ENCODE results near the gene NRBP1.

Gene NRBP1

DNA sequence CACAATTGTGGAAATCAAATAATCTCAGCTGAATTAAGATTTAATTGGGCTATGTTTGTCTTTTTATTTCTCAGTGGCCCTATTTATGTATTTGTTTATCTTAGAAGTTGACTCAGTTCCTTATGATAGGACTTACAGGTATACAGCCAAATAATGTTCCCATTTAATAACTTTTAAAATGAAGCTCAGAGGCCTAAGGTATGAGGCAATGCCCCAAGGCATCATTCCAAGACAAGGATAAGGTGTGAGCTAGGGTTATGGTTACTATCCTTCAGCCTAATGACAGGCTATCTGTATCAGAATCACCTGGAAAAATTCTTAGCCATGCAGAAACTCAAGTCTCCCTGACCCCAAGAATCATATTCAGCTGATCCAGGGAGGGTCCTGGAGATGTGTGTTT lies 7.4 kb upstream of the NRBP1 start (continued):
- TF ChIP-seq KLF10 (tag by site-specific recombination; IDR thresholded peaks at IDR 0.05), result no peak
- TF ChIP-seq ZNF629 (tag by site-specific recombination; IDR thresholded peaks at IDR 0.05), result no peak
- no peak for TF ChIP-seq ZNF324 (tag by site-specific recombination; IDR thresholded peaks at IDR 0.05)

DNA sequence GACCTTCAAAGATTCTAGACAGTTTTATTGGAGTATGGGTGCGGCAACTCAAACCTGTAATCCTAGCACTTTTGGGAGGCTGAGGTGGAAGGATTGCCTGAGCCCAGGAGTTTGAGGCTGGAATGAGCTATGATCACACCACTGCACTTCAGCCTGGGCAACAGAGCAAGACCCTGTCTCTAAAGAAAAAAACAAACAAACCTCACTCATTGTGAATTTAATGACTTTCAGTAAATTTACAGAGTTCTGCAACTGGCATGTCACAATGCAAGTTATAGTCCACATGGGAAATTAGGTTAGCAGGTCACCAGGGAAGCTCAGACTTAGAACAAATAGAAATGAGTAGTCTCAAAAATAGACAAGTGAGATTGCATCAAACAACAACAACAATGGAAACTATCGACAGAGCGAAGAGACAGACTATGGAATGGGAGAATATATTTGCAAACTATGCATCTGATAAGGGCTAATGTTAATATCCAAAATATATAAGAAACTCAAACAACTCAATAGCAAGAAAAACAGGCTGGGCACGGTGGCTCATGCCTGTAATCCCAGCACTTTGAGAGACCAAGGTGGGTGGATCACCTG lies 6.7 kb upstream of the NRBP1 start:
- ChIA-PET POLR2A (interaction anchor here (2.8 kb wide), 1 partner anchor 12 kb away, joined by 13 read pairs; the partner anchor contains the start of gene PPM1G), CTCF (interaction anchor here (0.6 to 1.4 kb wide), 4 partner anchors 12 to 296 kb away, joined by 3 to 4 read pairs (median 3); partner anchors contain the start of gene PPM1G)
- Histone ChIP-seq H3K27ac (ENCODE audit: extremely low read depth, low read depth, low read length) (no peak overlapping the region), H3K4me3 (ENCODE audit: low read depth, low read length) (no peak overlapping the region), H3K36me3 (ENCODE audit: control insufficient read depth in 2 of 2, insufficient read depth in 1 of 2, low read length in 2 of 2) (no peaks in the 10 kb centered on the region), H3K4me1 (ENCODE audit: control insufficient read depth, insufficient read depth, low read length) (no peaks in the 10 kb centered on the region), H3K9me3 (ENCODE audit: control insufficient read depth, insufficient read depth, low read depth, low read length) (no peaks in the 10 kb centered on the region)
- TF ChIP-seq ZFP37 (tag by site-specific recombination; IDR thresholded peaks at IDR 0.05), result no peak
- TF ChIP-seq, protein P1, sequence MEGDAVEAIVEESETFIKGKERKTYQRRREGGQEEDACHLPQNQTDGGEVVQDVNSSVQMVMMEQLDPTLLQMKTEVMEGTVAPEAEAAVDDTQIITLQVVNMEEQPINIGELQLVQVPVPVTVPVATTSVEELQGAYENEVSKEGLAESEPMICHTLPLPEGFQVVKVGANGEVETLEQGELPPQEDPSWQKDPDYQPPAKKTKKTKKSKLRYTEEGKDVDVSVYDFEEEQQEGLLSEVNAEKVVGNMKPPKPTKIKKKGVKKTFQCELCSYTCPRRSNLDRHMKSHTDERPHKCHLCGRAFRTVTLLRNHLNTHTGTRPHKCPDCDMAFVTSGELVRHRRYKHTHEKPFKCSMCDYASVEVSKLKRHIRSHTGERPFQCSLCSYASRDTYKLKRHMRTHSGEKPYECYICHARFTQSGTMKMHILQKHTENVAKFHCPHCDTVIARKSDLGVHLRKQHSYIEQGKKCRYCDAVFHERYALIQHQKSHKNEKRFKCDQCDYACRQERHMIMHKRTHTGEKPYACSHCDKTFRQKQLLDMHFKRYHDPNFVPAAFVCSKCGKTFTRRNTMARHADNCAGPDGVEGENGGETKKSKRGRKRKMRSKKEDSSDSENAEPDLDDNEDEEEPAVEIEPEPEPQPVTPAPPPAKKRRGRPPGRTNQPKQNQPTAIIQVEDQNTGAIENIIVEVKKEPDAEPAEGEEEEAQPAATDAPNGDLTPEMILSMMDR (tag by site-specific recombination; IDR thresholded peaks at IDR 0.05), result no peak
- TF ChIP-seq EGR2 (tag by site-specific recombination; IDR thresholded peaks at IDR 0.05; ENCODE audit: low read depth), result no peak
- TF ChIP-seq, protein P2, sequence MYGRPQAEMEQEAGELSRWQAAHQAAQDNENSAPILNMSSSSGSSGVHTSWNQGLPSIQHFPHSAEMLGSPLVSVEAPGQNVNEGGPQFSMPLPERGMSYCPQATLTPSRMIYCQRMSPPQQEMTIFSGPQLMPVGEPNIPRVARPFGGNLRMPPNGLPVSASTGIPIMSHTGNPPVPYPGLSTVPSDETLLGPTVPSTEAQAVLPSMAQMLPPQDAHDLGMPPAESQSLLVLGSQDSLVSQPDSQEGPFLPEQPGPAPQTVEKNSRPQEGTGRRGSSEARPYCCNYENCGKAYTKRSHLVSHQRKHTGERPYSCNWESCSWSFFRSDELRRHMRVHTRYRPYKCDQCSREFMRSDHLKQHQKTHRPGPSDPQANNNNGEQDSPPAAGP (tag by site-specific recombination; IDR thresholded peaks at IDR 0.05), result no peak
- no peak for TF ChIP-seq ZNF571 (tag by site-specific recombination; IDR thresholded peaks at IDR 0.05)
- no peak for TF ChIP-seq ZNF335 (tag by site-specific recombination; conservative IDR thresholded peaks at IDR 0.05)
- no peak for TF ChIP-seq SP7 (tag by site-specific recombination; IDR thresholded peaks at IDR 0.05)
- TF ChIP-seq ZNF239 (tag by site-specific recombination; IDR thresholded peaks at IDR 0.05), result no peak
- TF ChIP-seq WT1 (tag by site-specific recombination; IDR thresholded peaks at IDR 0.05), result no peak
- no peak for TF ChIP-seq ZNF211 (tag by site-specific recombination; IDR thresholded peaks at IDR 0.05; ENCODE audit: low read depth)
- no peak for TF ChIP-seq ZNF621 (tag by site-specific recombination; IDR thresholded peaks at IDR 0.05)
- TF ChIP-seq, protein P3, sequence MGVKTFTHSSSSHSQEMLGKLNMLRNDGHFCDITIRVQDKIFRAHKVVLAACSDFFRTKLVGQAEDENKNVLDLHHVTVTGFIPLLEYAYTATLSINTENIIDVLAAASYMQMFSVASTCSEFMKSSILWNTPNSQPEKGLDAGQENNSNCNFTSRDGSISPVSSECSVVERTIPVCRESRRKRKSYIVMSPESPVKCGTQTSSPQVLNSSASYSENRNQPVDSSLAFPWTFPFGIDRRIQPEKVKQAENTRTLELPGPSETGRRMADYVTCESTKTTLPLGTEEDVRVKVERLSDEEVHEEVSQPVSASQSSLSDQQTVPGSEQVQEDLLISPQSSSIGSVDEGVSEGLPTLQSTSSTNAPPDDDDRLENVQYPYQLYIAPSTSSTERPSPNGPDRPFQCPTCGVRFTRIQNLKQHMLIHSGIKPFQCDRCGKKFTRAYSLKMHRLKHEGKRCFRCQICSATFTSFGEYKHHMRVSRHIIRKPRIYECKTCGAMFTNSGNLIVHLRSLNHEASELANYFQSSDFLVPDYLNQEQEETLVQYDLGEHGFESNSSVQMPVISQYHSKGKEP (tag by site-specific recombination; IDR thresholded peaks at IDR 0.05), result no peak
- no peak for TF ChIP-seq ZNF169 (tag by site-specific recombination; IDR thresholded peaks at IDR 0.05)
- TF ChIP-seq OSR2 (tag by site-specific recombination; IDR thresholded peaks at IDR 0.05), result no peak
- no peak for TF ChIP-seq ZNF214 (tag by site-specific recombination; IDR thresholded peaks at IDR 0.05; ENCODE audit: borderline replicate concordance)
- TF ChIP-seq ZBTB17 (tag by site-specific recombination; IDR thresholded peaks at IDR 0.05), result 0 out of 2 replicates have a peak, but pooled peaks have one; percentile 15
- TF ChIP-seq, protein P4, sequence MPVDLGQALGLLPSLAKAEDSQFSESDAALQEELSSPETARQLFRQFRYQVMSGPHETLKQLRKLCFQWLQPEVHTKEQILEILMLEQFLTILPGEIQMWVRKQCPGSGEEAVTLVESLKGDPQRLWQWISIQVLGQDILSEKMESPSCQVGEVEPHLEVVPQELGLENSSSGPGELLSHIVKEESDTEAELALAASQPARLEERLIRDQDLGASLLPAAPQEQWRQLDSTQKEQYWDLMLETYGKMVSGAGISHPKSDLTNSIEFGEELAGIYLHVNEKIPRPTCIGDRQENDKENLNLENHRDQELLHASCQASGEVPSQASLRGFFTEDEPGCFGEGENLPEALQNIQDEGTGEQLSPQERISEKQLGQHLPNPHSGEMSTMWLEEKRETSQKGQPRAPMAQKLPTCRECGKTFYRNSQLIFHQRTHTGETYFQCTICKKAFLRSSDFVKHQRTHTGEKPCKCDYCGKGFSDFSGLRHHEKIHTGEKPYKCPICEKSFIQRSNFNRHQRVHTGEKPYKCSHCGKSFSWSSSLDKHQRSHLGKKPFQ (tag by site-specific recombination; IDR thresholded peaks at IDR 0.05), result 0 out of 2 replicates have a peak, but pooled peaks have one; percentile 24
- TF ChIP-seq, protein P5, sequence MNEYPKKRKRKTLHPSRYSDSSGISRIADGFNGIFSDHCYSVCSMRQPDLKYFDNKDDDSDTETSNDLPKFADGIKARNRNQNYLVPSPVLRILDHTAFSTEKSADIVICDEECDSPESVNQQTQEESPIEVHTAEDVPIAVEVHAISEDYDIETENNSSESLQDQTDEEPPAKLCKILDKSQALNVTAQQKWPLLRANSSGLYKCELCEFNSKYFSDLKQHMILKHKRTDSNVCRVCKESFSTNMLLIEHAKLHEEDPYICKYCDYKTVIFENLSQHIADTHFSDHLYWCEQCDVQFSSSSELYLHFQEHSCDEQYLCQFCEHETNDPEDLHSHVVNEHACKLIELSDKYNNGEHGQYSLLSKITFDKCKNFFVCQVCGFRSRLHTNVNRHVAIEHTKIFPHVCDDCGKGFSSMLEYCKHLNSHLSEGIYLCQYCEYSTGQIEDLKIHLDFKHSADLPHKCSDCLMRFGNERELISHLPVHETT (tag by site-specific recombination; IDR thresholded peaks at IDR 0.05), result no peak
- TF ChIP-seq KLF7 (tag by site-specific recombination; IDR thresholded peaks at IDR 0.05; ENCODE audit: borderline replicate concordance), result no peak
- TF ChIP-seq ZNF121 (tag by site-specific recombination; IDR thresholded peaks at IDR 0.05), result peak; percentile 79

Data from HEK293 (cell line).